HepG2 (cell line): Measurements from ENCODE around the gene COMP. TPM values are rescaled to one million over a fixed set of nuclear protein-coding genes. Genes with fewer than 3 reads are reported as not detected.

ENCODE experiments used
- ATAC-seq: fragments of 200-7000 bp; cut with Tn5 transposase; 3 replicates; pipeline ENCODE4 v1.9.1; 2020; ENCODE audit warnings: mild to moderate bottlenecking, moderate library complexity
- BruUV-seq: library from RNA; stranded (reverse); fragments of 400-500 nt; replicated peaks from 2 replicates; lab custom pipeline; 2021; lab: Mats Ljungman, UMichigan
- CTCF ChIA-PET: fragments of 300-600 bp; formaldehyde crosslinking; extraction: SDS; loops from one replicate; lab custom pipeline; 2021; ENCODE audit warnings: low total read pairs, inconsistent platforms, low intra/inter-chr PET ratio; lab: Yijun Ruan, JAX
- POLR2A ChIA-PET: fragments of 350-600 bp; sonication (Branson Sonifier 250); formaldehyde crosslinking; loops from one replicate; lab custom pipeline; 2020; ENCODE audit warnings: antibody characterized with exemption, inconsistent platforms; lab: Yijun Ruan, JAX
- DNase-seq: peaks from one replicate; pipeline ENCODE4 v3.0.0-alpha.2; 2015; ENCODE audit warnings: low spot score
- FAIRE-seq: peaks from 3 replicates; lab custom pipeline; 2011; peaks lifted over from hg19 to GRCh38; lab: Jason Lieb, UNC
- H2AFZ ChIP-seq: one replicate; pipeline ENCODE4 v1.6.1; 2011; ENCODE audit warnings: low read length, inconsistent platforms
- H3K27ac ChIP-seq: fragments of 300-600 bp; 3 replicates; pipeline ENCODE4 v1.8.0; 2011; ENCODE audit warnings: mixed run types, mild to moderate bottlenecking, mixed read lengths, low read length, inconsistent platforms; ENCODE audit not compliant: insufficient read depth; ENCODE audit errors: extremely low read length
- H3K27me3 ChIP-seq, 2 experiments: fragments of 200-600 bp in 1 of 2; 2 replicates in 1 of 2; 3 replicates in 1 of 2; pipeline versions ENCODE4 v1.6.0 to v1.8.0; 2011; ENCODE audit warnings: low read length in 2 of 2, mild to moderate bottlenecking in 2 of 2, moderate library complexity in 2 of 2, inconsistent platforms in 1 of 2; ENCODE audit not compliant: insufficient read depth in 2 of 2, control insufficient read depth in 1 of 2
- H3K36me3 ChIP-seq, 2 experiments: fragments of 200-600 bp in 1 of 2; replicated peaks in 1 of 2; 2 replicates in 1 of 2; 3 replicates in 1 of 2; pipeline versions ENCODE4 v1.5.1 to v1.8.0; 2011; ENCODE audit warnings: low read length in 2 of 2, inconsistent platforms in 1 of 2; ENCODE audit not compliant: insufficient read depth in 2 of 2, control insufficient read depth in 1 of 2
- H3K4me1 ChIP-seq: 2 replicates; pipeline ENCODE4 v1.5.1; 2012; ENCODE audit warnings: low read length, inconsistent platforms; ENCODE audit not compliant: insufficient read depth
- H3K4me2 ChIP-seq: 2 replicates; pipeline ENCODE4 v1.6.0; 2011; ENCODE audit warnings: low read depth, low read length, inconsistent platforms
- H3K4me3 ChIP-seq, 3 experiments: fragments of 200-600 bp in 1 of 3; sonication (generic), shearing (Covaris generic) in 1 of 3; replicated peaks in 1 of 3; 2 replicates each; pipeline ENCODE4 v1.5.1; 2011 to 2016; ENCODE audit warnings: low read length in 3 of 3, inconsistent platforms in 2 of 3, low read depth in 2 of 3, mild to moderate bottlenecking in 2 of 3, control low read depth in 1 of 3, mixed read lengths in 1 of 3; ENCODE audit not compliant: insufficient read depth in 1 of 3
- H3K79me2 ChIP-seq: one replicate; pipeline ENCODE4 v1.6.1; 2011; ENCODE audit warnings: low read length, inconsistent platforms; ENCODE audit not compliant: insufficient read depth
- H3K9ac ChIP-seq: 2 replicates; pipeline ENCODE4 v1.6.0; 2011; ENCODE audit warnings: mild to moderate bottlenecking, low read depth, low read length, inconsistent platforms; ENCODE audit not compliant: insufficient read depth
- H3K9me3 ChIP-seq: 2 replicates; pipeline ENCODE4 v1.5.1; 2012; ENCODE audit warnings: mild to moderate bottlenecking, low read length
- H4K20me1 ChIP-seq: 2 replicates; pipeline ENCODE4 v1.6.0; 2011; ENCODE audit warnings: inconsistent platforms, mild to moderate bottlenecking, low read length, moderate library complexity; ENCODE audit not compliant: insufficient read depth
- AGO1 ChIP-seq: fragments of 200-400 bp; formaldehyde crosslinking; IDR thresholded peaks from 2 replicates; pipeline ENCODE4 v1.6.1; 2017; ENCODE audit warnings: mild to moderate bottlenecking, low read depth, low read length, moderate library complexity; ENCODE audit not compliant: poor library complexity, severe bottlenecking
- ATF6 ChIP-seq: sonication (generic); formaldehyde crosslinking; conservative IDR thresholded peaks from 2 replicates; pipeline ENCODE4 v1.4.0; 2020; ENCODE audit warnings: missing genetic modification reagents
- SAP130 ChIP-seq: IDR thresholded peaks from 2 replicates; pipeline ENCODE4 v1.6.1; 2016; ENCODE audit warnings: low read depth
- SNAPC4 ChIP-seq: sonication (generic); formaldehyde crosslinking; IDR thresholded peaks from 2 replicates; pipeline ENCODE4 v1.4.0; 2020; ENCODE audit warnings: mild to moderate bottlenecking, missing genetic modification reagents
- SOX6 ChIP-seq, 2 experiments: fragments of 450-650 bp in 1 of 2; sonication (generic) in 1 of 2; formaldehyde crosslinking in 1 of 2; IDR thresholded peaks; 2 replicates each; pipeline versions ENCODE4 v1.4.0 to v1.6.1; 2017 to 2020; ENCODE audit warnings: antibody characterized with exemption in 1 of 2, mild to moderate bottlenecking in 1 of 2, missing genetic modification reagents in 1 of 2
- THYN1 ChIP-seq: sonication (generic); formaldehyde crosslinking; IDR thresholded peaks from 2 replicates; pipeline ENCODE4 v1.8.1; 2023; ENCODE audit warnings: low read depth, mild to moderate bottlenecking, moderate library complexity, missing genetic modification reagents, borderline replicate concordance
- ZNF687 ChIP-seq: sonication (generic); formaldehyde crosslinking; IDR thresholded peaks from 2 replicates; pipeline ENCODE4 v1.5.1; 2020; ENCODE audit warnings: mild to moderate bottlenecking, missing genetic modification reagents, moderate library complexity
- ZNF883 ChIP-seq: sonication (generic); formaldehyde crosslinking; IDR thresholded peaks from 2 replicates; pipeline ENCODE4 v1.5.1; 2020; ENCODE audit warnings: mild to moderate bottlenecking, missing genetic modification reagents; ENCODE audit errors: not compliant biosample characterization
- WGBS: methylation state at CpG from one replicate; pipeline ENCODE4 v1.1.6; 2017; ENCODE audit warnings: low lambda C conversion rate; 5-methylcytosine and 5-hydroxymethylcytosine counted together
- in situ Hi-C: cut with HindIII; loops from 2 replicates; pipeline ENCODE4 v1.10.0; 2017; ENCODE audit warnings: low pct_unique_long_range_greater_than_20kb; ENCODE audit not compliant: extremely low pct_ligation_motif_present
- intact Hi-C: fragments of 100-400 bp; cut with micrococcal nuclease; formaldehyde crosslinking; loops from one replicate; pipeline ENCODE4 v1.10.0; 2022; ENCODE audit not compliant: unreplicated experiment
- polyA plus RNA-seq, 8 experiments: library from polyadenylated mRNA; depleted of rRNA in 3 of 8; stranded (reverse) in 7 of 8; unstranded in 1 of 8; fragments of >200 nt; fragmentation: Illumina TruSeq in 4 of 8; extraction: Trizol in 4 of 8; gene quantifications; 2 replicates each; pipeline versions ENCODE4 v1.2.1 to v1.2.3, GENCODE V29; 2011 to 2016; ENCODE audit warnings: low read depth in 4 of 8, missing spikeins in 1 of 8, mixed read lengths in 1 of 8; ENCODE audit not compliant: insufficient read depth in 1 of 8
- total RNA-seq, 5 experiments: library from RNA; depleted of rRNA; stranded (reverse); fragments of >200 nt; fragmentation: Illumina TruSeq; extraction: Trizol; gene quantifications; 2 replicates each; pipeline ENCODE4 v1.2.3, GENCODE V29; 2016; ENCODE audit warnings: low read depth in 1 of 5

Gene COMP
- total and polyA plus RNA-seq, 2 of the 13 experiments (the other 11 are each of a cell fraction or from before 2014, with no cell fraction given): 0.04 to 0.13 TPM

GRCh38 chr19:18796239-18796638 is 5.1 kb upstream of the COMP start (continued):
- no peak for TF ChIP-seq ATF6 (CRISPR knock-in tag)
- no peak for TF ChIP-seq AGO1
- TF ChIP-seq SAP130: no peak
- no peak for TF ChIP-seq SNAPC4

- intact Hi-C loops: loop anchor here (5.0 kb wide), 1 partner anchor 37 kb away; the partner anchor contains the start of gene UPF1
- Histone ChIP-seq H3K4me2 (peak overlapping the region; percentile 51; the same call in 1 of the 2 replicates), H4K20me1 (no peaks in the 10 kb centered on the region), H3K27me3 (peaks cover 8 to 51% of the 10 kb centered on the region in 2 experiments), H3K27ac (no peak overlapping the region), H3K36me3 (no peaks in the 10 kb centered on the region), H2AFZ (no peak overlapping the region), H3K9me3 (no peaks in the 10 kb centered on the region), H3K4me1 (peaks cover 52% of the 10 kb centered on the region), H3K79me2 (no peaks in the 10 kb centered on the region), H3K9ac (no peak overlapping the region), H3K4me3 (peak overlapping the region in 1 of 3 experiments; percentile 33; a peak in 1 of 6 replicates)
- FAIRE-seq (no peak), DNase-seq (no peak), ATAC-seq (peak; percentile 36)
- ChIA-PET POLR2A (interaction anchor here (0.8 kb wide), 1 partner anchor 10 kb away, joined by 3 read pairs; no protein-coding TSS in a partner anchor), CTCF (no interaction called here)
- 30% methylated on average over 6 of the region's 21 CpGs for WGBS
- no TSS peak for BruUV-seq
- in situ Hi-C loops: no loop called here
- TF ChIP-seq ZNF883 (CRISPR knock-in tag) (no peak), ZNF687 (CRISPR knock-in tag) (peak; percentile 31; the same call in 1 of the 2 replicates), THYN1 (no peak), SOX6 (IDR thresholded peaks at IDR 0.05) (no peak), SOX6 (CRISPR knock-in tag; IDR thresholded peaks at IDR 0.05) (0 out of 2 replicates have a peak, but pooled peaks have one; percentile 23)
Observed at GRCh38 chr19:18795540-18795939, 4.4 kb upstream of the COMP start.
